IPS-NIHi11 (cell line): ENCODE results near the gene AIF1L.
"Not testable (repeated sequence)": the region's sequence is repeated elsewhere in the genome, so short reads cannot be mapped to it uniquely, and the experiment has no call there.

ENCODE experiments used
- DNase-seq: peaks from one replicate; pipeline ENCODE4 v3.0.0; 2012; ENCODE audit warnings: mixed read lengths, low spot score

Gene AIF1L

GRCh38 chr9:131099102-131099606 lies 2.8 kb downstream of the AIF1L start:
- DNase-seq = no peak

GRCh38 chr9:131099845-131100244 lies 3.5 kb downstream of the AIF1L start:
- DNase-seq = not testable (repeated sequence)

DNA sequence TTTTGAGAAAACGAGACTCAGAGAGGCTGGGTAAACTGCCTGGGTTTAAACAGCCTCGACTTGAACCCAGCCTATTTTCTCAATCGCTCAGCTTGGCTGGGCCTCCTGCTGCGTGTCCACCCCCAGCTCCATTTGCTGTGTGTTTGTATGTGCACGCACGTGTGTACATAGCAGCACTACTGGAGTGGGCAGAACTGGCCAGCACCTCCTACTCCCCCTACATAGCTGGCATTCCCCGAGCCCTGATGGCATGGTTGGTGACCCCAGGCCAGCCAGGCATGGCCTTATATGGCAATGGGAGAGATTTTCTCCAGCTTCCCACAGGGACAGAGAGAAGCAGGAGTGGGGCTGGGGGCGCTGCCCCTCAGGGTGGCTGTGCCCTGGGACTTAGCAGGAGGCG lies 4.1 kb downstream of the AIF1L start:
- no peak for DNase-seq

DNA sequence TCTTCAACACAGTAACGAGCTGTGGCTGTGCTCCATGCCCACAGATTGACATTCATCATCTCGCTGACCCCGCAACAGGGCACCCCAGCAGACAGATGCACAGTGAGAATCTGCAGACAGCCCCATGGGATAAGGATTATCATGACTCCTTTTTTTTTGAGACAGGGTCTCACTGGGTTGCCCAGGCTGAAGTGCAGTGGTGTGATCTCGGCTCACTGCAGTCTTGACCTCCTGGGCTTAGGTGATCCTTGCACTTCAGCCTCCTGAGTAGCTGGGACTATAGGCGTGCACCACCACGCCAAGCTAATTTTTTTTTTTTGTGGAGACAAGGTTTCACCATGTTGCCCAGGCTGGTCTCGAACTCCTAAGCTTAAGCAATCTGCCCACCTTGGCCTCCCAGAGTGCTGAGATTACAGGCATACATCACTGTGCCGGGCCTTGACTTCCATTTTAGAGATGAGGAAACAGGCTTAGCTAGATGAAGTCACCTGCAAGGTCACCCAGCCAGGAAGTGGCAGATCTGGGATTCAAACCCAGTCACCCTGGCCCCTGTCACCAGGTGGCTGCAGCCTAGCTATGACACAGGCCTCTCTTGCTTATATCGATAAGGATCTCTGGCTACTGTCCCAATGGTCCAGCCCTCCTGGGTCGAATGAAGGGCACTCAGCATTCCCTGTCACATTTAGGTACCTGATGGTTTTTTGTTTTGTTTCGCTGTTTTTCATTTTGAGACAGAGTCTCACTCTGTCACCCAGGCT lies 5.1 kb downstream of the AIF1L start:
- no peak for DNase-seq

GRCh38 chr9:131103024-131103423 lies 6.7 kb downstream of the AIF1L start:
- no peak for DNase-seq

GRCh38 chr9:131103535-131103934 lies 7.2 kb downstream of the AIF1L start:
- no peak for DNase-seq

GRCh38 chr9:131104016-131104740 lies 7.8 kb downstream of the AIF1L start:
- no peak for DNase-seq

DNA sequence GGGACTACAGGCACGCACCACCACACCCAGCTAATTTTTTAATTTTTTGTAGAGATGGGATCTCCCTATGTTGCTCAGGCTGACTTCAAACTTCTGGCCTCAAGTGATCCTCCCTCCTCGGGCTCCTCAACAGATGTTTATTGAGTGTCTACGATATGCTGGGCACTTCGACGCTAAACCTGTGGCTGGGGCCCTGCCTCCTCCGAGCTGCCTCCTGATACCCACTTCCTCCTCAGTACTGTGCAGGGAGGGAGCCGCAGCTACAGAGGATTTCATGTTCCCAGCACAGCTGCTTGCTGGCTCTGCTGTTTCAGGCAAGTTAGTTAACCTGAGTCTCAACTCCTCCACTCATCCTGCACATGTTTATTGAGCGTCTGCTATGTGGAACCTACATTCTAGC lies 9.6 kb downstream of the AIF1L start:
- no peak for DNase-seq

DNA sequence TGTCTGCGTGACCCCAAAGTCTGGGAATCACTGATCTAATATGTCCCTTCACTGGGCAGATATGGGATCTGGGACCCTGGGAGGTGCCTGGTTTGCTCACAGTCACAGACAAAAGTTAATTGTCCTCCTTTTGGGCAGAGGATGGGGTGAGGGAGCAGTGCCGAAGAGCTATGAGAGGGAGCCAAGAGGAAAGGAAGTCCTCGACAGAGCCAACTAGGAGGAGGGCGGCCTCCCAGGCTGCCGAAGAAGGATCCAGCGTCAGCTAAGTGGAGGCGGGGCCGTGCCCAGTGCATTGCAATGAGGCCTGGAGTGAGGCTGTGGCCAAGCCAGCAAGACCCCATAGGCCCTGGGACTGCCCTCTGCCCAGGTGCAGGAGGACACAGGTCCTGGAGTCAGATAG lies 11.4 kb downstream of the AIF1L start:
- no peak for DNase-seq

DNA sequence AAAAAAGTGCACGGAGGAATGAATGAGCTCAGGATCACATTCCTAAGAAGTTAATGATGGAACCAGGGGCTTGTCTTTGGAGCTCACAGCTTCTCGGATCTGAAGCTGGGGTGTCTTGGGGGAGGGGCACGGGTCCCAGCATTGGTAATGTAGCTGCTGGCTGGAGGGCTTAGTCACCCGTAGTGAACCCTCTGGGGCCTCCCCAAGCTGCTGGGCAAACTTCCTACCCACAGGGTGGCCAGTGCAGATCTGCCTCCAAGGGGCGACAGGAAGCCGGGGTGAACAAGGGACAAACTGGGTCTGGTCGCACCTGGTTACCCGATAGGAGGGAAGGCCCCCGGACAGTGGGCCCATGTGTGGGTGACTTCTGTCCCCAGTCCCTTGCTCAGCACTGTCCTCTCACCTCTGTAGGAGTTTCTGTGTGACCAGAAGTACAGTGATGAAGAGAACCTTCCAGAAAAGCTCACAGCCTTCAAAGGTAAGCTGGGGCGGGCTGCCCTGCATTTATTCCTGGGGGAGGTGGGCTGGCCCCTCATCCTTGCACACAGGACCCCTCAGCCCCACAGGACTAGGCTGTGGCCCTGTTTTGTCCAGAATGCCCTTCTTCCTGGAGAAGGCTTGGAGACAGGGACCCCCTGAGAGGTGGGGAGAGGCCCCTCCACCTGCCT lies 15.0 kb downstream of the AIF1L start:
- no peak for DNase-seq

DNA sequence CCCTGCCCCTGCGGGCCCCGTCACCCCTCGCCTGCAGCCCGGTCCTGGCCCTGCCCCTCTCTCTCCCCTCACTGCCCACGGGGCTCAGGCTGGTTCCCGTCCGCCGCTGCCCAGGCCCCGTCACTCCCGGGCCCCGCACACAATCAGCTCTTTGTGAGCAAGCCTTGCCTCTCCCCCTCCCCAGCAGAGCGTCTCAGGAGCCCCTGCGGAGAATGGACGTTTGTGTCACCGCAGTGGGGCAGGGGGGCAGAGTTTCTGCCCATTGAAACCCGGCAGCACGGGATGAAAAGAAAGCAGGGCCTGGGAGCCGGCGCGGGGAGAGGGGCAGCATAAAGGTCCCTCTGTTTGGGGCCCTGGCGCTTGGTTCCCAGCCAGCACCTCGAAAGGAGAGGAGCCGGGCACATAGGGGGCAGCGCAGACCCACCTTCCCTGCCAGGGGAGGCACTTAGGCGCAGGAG lies 15.6 kb downstream of the AIF1L start:
- peak; percentile 49 for DNase-seq

- no peak for DNase-seq
Measured at GRCh38 chr9:131112374-131113154, 16.2 kb downstream of the AIF1L start.

DNA sequence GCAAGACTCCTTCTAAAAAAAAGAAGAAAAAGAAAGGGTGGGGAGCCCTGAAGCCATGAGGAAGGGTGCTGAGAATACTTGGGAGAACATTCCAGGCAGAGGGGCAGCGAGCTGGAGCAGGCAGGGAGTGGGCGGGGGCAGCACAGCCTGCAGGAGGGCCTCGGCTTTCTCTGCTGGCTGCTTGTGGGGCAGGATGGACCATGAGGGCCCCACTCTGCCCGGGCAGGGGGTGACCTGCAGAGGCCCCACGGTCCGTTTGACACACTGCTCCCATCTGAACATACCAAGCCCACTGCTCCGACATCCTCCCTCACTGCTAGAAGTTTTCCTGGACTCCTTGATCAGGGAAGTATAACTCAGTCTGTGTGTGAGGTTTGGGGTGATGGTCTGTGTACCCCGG lies 17.3 kb downstream of the AIF1L start:
- no peak for DNase-seq

GRCh38 chr9:131114084-131114535 lies 17.8 kb downstream of the AIF1L start:
- DNase-seq = no peak

DNA sequence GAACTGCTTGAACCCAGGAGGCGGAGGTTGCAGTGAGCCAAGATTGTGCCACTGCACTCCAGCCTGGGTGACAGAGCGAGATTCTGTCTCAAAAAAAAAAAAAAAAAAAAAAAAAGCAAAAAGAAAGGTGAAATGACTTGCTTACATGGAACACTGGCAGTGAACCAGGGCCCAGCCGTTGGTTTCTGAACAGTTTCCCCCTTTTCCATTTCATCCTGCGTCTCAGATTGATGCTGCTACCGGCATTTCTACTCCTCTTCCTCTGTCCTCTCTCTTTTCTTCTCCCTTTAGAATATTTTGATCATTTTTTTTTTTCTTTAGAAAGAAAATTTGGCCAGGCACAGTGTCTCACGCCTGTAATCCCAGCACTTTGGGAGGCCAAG lies 19.0 kb downstream of the AIF1L start:
- DNase-seq = not testable (repeated sequence)

DNA sequence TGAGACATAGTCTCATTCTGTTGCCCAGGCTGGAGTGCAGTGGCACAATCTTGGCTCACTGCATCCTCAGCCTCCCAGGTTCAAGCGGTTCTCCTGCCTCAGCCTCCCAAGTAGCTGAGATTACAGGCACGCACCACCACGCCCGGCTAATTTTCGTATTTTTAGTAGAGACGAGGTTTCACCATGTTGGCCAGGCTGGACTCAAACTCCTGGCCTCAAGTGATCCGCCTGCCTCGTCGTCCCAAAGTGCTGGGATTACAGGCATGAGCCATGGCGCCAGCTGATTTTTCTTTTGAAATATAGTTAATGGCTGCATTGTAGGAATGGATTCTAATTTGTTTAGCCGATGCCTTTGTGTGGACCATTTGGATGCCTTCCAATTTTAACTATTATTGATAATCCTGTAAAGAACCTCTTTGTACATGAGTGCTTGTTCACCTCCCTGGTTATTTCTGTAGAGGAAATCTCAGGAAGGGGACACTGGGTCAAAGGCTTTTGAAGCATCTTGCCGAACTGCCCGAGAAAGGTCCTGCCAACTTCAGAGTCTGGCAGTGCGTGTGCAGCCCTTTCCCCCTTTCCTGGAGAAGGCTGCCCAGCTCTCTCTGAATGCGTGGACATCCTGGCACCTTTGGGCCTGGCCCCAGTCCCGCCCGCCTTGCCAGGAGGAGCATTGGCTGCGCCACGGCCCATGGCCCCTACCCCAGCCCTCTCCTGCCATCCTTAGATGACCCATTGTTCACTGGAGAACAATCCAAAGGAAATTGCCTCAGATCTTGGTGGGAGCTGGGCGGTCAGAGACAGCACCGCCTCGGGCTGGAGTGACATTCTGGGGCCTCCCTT lies 20.2 kb downstream of the AIF1L start:
- no peak for DNase-seq

DNA sequence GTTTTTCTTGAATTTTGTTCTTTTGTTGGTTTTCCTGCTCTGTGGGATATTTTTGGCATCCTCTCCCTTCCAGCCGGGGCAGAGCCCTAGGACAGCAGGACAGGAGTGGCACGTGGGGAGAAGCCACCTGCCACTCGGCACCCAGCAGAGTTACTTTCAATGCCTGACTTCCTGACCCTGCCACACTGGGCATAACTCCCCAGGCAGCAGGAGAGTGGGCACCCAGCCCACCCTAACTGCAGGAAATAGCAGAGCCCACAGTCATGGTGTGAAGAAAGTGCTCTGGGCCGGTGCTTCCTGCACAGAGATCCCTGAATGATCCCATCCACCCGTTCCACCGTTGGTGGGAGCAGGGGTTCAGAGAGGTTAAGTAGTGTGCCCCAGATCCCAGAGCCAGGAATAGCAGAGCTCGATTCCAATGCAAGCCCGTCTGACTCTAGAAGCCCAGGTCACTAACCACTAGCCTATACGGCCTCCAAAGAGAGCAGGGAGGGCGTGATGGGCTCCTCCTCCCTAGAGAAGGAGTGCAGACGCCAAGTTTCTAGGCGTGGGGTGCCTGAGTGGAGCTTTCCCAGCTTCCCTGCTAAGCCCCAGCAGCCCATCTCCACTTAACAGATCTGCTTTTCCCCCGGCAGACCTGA lies 20.9 kb downstream of the AIF1L start:
- no peak for DNase-seq

GRCh38 chr9:131117762-131118145 lies 21.4 kb downstream of the AIF1L start:
- no peak for DNase-seq

DNA sequence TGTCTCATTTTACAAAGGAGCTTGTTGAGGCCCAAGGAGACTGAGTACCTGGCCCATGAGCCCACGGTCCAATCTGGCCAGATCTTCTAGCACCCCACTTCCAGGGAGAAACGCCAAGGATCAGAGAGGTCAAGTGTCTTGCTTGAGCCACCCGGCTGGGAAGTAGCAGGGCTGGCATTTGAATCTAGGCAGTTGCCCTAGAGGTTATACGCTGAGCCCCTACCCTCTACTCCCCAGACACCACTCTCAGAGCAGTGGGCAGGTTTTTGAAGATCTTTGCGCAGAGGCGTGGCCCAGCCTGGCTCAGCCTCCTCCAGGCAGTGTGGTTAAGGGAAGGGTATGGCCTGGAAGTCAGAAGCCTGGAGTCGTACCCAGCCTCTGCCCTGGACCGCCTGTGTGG lies 23.3 kb downstream of the AIF1L start:
- DNase-seq = no peak

GRCh38 chr9:131120620-131121228 lies 24.4 kb downstream of the AIF1L start:
- no peak for DNase-seq
